ENCODE data around the gene THRAP3. TPM values are rescaled to one million over a fixed set of nuclear protein-coding genes. Genes with fewer than 3 reads are reported as not detected.
"Not testable (repeated sequence)": the region's sequence is repeated elsewhere in the genome, so short reads cannot be mapped to it uniquely, and the experiment has no call there.

Gene THRAP3
- total RNA-seq, 1 donor from 2014 or later = 86.5 TPM

GRCh38 chr1:36239941-36240637 is 15.8 kb downstream of the THRAP3 start:
- DNase-seq (ENCODE audit: low spot score) = peak; percentile 76
- intact Hi-C loops (cut with DNase I) = loop anchor here (2.0 to 5.0 kb wide), 2 partner anchors 15 to 42 kb away; partner anchors contain the start of gene THRAP3

GRCh38 chr1:36247538-36247937 is 23.3 kb downstream of the THRAP3 start:
- intact Hi-C loops (cut with DNase I) = no loop called here
- DNase-seq (ENCODE audit: low spot score) = no peak

GRCh38 chr1:36248250-36248894 is 24.1 kb downstream of the THRAP3 start:
- DNase-seq (ENCODE audit: low spot score) = no peak
- intact Hi-C loops (cut with DNase I) = no loop called here

DNA sequence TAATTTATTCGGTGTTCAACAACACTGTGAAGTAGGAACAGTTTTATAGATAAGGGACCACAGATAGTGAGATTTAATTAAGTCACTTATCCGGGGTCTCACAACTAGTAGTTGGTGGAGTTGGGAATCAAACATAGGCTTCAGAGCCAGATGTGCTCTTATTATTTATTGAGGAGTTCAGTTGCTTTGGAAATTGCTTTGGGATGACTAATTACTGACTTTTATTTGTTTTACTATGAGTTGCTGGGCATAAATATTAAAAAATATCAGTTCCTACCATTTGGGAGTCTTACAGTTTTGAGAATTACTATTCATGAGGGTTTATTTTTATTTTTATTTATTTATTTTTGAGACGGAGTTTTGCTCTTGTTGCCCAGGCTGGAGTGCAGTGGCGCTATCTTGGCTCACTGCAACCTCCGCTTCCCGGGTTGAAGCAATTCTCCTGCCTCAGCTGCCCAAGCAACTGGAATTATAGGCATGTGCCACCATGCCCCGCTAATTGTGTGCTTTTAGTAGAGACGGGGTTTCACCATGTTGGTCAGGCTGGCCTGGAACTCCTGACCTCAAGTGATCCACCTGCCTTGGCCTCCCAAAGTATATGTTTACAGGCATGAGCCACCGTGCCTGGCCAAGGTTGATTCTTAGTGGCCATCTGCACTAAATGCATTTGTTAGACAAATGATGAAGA is 27.7 kb downstream of the THRAP3 start:
- intact Hi-C loops (cut with DNase I) = no loop called here
- DNase-seq (ENCODE audit: low spot score) = no peak

- DNase-seq (ENCODE audit: low spot score); intact Hi-C loops (cut with DNase I): not testable (repeated sequence)
Measured at GRCh38 chr1:36252482-36252824, 28.2 kb downstream of the THRAP3 start.

- no peak for DNase-seq (ENCODE audit: low spot score)
- intact Hi-C loops (cut with DNase I) = no loop called here
Measured at GRCh38 chr1:36253161-36253862, 29.1 kb downstream of the THRAP3 start.

DNA sequence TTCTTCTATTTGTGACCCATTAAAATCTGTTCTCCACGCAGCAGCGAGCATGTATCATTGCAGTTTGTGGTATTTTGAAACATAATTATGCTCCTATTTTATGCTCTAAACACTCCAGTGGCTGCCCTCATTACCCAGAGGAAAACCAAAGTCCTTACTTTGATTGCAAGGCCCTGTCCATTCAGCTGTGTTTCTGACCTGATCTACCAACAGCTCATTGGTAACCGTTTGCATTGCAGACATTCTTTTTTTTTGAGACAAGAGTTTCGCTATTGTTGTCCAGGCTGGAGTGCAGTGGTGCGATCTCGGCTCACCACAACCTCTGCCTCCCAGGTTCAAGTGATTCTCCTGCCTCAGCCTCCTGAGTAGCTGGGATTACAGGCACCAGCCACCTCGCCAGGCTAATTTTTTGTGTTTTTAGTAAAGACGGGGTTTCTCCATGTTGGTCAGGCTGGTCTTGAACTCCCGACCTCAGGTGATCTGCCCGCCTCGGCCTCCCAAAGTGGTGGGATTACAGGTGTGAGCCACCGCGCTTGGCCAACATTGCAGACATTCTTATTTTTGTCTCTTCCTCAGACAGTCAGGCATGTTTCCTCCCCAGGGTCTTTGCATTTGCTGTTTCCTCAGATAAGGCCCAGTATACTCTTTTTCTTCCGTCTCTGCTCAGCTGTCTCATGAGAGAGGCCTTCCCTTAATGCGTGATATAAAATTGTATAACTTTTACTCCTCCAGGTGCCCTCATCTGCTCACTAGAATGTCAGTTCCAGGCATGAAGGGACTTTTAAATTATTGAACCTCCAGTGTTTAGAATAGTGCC is 32.5 kb downstream of the THRAP3 start:
- intact Hi-C loops (cut with DNase I) = no loop called here

GRCh38 chr1:36257375-36257767 is 33.1 kb downstream of the THRAP3 start:
- intact Hi-C loops (cut with DNase I) = no loop called here
- DNase-seq (ENCODE audit: low spot score) = no peak

More for the DNA sequence above, 32.5 kb downstream of the THRAP3 start:
- DNase-seq (ENCODE audit: low spot score) = no peak

DNA sequence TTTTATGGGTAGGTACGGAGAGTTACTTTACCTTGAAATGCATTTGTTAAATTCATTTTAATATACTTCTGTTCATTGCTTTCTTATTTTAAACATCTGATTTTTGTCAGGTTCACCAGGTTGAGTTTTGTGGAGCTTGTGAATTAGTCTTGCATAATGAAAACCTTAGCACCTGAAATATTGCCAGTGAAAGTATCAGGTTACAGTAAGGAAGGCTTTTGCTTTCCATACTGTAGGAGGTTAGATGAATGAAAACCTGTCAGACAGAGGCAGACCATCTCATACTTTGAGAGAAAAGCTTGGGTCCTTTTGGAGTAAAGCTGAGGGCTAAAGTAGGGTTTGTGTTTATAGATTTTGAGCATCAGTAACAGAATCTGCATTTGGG is 34.7 kb downstream of the THRAP3 start:
- intact Hi-C loops (cut with DNase I) = no loop called here
- DNase-seq (ENCODE audit: low spot score) = no peak

DNA sequence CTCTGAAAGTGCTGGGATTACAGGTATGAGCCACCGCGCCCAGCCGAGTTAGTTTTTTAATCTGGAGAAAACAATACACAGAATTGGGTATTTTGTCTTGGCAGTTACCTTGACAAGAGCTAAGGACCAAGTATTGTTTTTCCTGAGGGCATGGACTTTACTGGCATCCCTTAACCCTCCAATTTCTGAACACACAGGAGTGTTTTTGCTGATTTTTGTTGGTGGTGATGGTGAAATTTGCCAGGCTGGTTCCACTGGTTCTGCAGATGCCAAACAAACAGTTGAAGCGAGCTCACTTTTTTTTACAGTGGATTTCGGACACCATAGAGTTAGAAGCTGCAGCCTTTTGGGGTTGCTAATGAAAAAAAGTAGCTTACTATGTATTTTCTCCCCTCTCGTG is 44.7 kb downstream of the THRAP3 start:
- DNase-seq (ENCODE audit: low spot score) = no peak
- intact Hi-C loops (cut with DNase I) = no loop called here

DNA sequence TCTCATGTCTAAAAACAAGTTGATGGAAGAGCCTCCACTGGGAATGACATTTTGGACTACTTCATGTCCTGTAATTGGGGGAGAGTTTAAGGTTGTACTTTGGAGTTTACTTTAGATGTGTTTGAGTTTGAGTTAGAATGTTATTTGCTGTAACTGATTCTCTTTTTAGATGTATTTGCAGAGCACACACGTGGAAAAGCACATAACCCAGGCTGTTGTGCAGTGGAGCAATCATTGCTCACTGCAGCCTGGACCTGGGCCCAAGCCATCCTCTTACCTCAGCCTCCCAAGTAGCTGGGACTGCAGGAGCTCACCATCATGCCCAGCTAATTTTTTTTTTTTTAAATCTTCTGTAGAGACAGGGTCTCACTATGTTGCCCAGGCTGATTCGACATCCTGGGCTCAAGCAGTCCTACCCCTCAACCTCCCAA is 45.2 kb downstream of the THRAP3 start:
- intact Hi-C loops (cut with DNase I) = no loop called here
- DNase-seq (ENCODE audit: low spot score) = no peak

DNA sequence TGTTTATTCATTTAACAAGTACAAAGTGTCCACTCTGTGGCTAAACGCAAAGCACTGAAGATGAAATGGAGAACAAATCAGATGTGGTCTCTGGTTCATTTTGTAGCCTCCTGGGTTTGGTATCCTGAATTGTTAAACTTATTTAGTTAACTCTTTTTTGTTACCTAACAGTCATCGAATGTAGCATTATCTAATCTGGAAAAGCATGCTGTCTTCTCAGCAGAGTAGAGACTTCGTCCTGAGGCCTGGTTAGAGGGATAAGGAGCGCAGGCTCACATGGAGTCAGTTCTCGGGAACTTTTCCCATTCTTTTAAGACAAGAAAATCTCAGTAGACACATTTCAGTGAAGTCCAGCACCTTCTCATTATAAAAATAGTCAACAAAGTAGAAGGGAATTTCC is 48.8 kb downstream of the THRAP3 start:
- no peak for DNase-seq (ENCODE audit: low spot score)
- intact Hi-C loops (cut with DNase I) = no loop called here

DNA sequence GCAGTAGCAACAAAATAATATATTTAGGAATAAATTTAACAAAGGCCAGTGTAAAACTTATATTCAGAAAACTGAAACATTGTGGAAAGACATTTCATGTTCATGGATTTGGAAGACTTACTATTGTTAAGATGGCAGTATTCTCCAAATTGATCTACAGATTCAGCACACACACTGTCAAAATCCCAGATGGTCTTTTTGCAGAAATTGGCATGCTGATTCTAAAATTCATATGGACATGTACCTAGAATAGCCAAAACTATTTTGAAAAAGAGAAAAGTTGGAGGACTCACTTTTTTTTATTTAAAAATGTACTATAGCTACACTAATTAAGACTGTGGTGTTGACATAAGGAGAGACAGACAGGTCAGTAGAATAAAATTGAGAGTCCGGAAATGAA is 50.0 kb downstream of the THRAP3 start:
- DNase-seq (ENCODE audit: low spot score) = no peak
- intact Hi-C loops (cut with DNase I) = no loop called here

- DNase-seq (ENCODE audit: low spot score) = no peak
- intact Hi-C loops (cut with DNase I) = no loop called here
Measured at GRCh38 chr1:36276688-36277087, 52.4 kb downstream of the THRAP3 start.

DNA sequence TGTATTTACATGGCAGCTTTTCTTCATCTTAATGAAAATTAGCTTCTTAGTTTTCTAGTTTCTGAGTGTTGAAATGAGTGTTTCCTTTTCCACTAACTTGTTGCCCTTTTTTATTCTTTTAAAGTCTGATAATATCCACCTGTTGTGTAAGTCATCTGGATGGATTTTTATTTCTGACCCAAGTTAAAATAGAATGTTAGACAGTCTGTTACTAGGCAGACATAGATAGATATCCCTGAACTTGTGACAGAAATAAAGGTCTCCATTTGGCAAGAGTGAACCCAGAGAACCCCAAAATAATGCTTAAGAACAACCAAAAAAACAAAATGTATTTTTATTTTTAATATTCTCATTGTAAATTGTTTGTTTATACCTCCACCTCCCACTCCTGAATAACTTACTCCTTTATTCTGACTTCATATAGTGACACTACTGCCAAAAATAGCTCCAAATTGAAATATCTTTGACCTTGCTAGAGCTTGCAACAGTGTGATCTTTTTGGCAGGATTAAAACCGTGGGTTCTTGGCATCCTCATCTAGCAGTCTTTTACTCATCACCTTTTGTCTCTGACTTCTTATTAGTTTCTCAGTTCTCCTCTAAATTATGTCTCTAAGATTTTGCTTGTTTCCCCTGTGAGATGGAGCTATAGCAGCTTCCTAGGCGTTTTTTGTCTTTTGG is 55.0 kb downstream of the THRAP3 start:
- DNase-seq (ENCODE audit: low spot score) = no peak
- intact Hi-C loops (cut with DNase I) = no loop called here

GRCh38 chr1:36279789-36280296 is 55.6 kb downstream of the THRAP3 start:
- no peak for DNase-seq (ENCODE audit: low spot score)
- intact Hi-C loops (cut with DNase I) = loop anchor here (5.0 kb wide), 1 partner anchor 43 kb away; no protein-coding TSS in a partner anchor

DNA sequence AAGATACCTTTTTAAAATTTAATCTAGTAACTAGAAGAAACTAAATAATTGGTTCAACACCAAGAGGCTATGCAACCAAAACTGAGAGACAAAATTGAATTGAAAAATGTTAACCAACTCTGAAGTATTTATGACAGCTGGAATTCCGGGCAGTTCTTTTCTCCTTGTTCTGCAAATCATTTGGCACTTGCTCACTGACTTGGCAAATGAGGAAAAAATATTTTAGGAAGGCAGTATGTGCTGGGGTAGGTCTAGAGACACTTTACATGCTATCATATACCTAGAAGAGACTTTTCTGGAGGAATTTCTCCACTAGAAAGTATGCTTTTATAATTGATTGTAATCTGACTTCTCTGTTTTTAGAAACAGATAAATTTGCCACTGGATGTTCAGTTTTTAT is 59.8 kb downstream of the THRAP3 start:
- intact Hi-C loops (cut with DNase I) = loop anchor here (2.0 to 5.0 kb wide), 3 partner anchors 47 to 135 kb away; partner anchors contain the start of genes THRAP3 and TRAPPC3
- no peak for DNase-seq (ENCODE audit: low spot score)

DNA sequence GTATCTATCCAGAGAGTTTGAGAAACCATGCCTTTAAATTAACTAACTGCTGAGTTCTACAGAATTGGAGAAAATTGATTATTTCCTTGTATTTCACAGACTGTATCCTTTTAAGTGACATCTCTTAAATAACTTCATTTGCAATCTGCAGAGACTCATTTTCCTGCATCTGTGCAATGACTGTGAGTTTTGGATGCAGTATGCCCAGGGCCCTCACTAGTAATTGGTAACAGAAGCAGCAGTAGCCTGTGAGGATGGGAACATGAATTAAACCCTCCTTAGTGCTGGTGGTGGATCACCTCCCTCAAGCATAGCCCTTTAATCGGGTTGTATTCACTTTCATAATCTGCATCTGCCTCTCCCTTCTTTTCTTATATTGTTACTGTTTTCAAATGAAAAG is 60.3 kb downstream of the THRAP3 start:
- intact Hi-C loops (cut with DNase I) = loop anchor here (2.0 to 5.0 kb wide), 3 partner anchors 47 to 136 kb away; partner anchors contain the start of genes THRAP3 and TRAPPC3
- DNase-seq (ENCODE audit: low spot score) = no peak

Measured in cardiac septum (tissue), 1 donor.